Activated naive CD4-positive, alpha-beta T cell treated with Interleukin-2 at 50 U/mL for 16 hours (primary cell): ENCODE measurements around the gene CEND1.

ENCODE experiments used
- DNase-seq: peaks from one replicate; pipeline ENCODE4 v3.0.0-alpha.2; 2020

The CEND1 gene

GRCh38 chr11:827146-827896, 37.4 kb upstream of the CEND1 start:
- no peak for DNase-seq

- no peak for DNase-seq
These were observed 36.9 kb upstream of the CEND1 start for GRCh38 chr11:826836-827145.

GRCh38 chr11:826227-826621, 36.3 kb upstream of the CEND1 start:
- DNase-seq = no peak

- DNase-seq = no peak
These were observed 35.7 kb upstream of the CEND1 start for GRCh38 chr11:825366-826226.

GRCh38 chr11:824942-825341, 35.1 kb upstream of the CEND1 start:
- no peak for DNase-seq

GRCh38 chr11:824292-824880, 34.5 kb upstream of the CEND1 start:
- no peak for DNase-seq

GRCh38 chr11:823441-824291, 33.8 kb upstream of the CEND1 start:
- no peak for DNase-seq

- no peak for DNase-seq
These were observed 31.9 kb upstream of the CEND1 start for GRCh38 chr11:821512-822371.

- no peak for DNase-seq
These were observed 31.0 kb upstream of the CEND1 start for GRCh38 chr11:820655-821511.

GRCh38 chr11:819943-820649, 30.2 kb upstream of the CEND1 start:
- peak; percentile 94 for DNase-seq

- peak; percentile 88 for DNase-seq
These were observed 29.4 kb upstream of the CEND1 start for GRCh38 chr11:819129-819931.

GRCh38 chr11:818396-819128, 28.7 kb upstream of the CEND1 start, which contains the start of gene PNPLA2:
Gene PNPLA2 (plus strand): TSS chr11:818914. CDS start chr11:819719, 805 bp downstream.
- no peak for DNase-seq

- DNase-seq = no peak
These were observed 26.5 kb upstream of the CEND1 start for GRCh38 chr11:816433-816779.

GRCh38 chr11:815675-816432, 26.0 kb upstream of the CEND1 start:
- no peak for DNase-seq

GRCh38 chr11:813456-814096, 23.7 kb upstream of the CEND1 start:
- no peak for DNase-seq

GRCh38 chr11:813072-813455, 23.2 kb upstream of the CEND1 start:
- DNase-seq = no peak

GRCh38 chr11:812390-812789, 22.5 kb upstream of the CEND1 start:
- no peak for DNase-seq
